H9 (cell line): ENCODE results near the gene CCDC91. TPM values are rescaled to one million over a fixed set of nuclear protein-coding genes. Genes with fewer than 3 reads are reported as not detected.

Experiments
- DNase-seq: peaks from one replicate; pipeline ENCODE4 v3.0.0-alpha.2; 2017
- H2AFZ ChIP-seq: one replicate; pipeline ENCODE4 v1.6.1; 2013; ENCODE audit warnings: mild to moderate bottlenecking, low read length, control low read depth, moderate library complexity
- H2AK5ac ChIP-seq: 2 replicates; pipeline ENCODE4 v1.6.1; 2013; ENCODE audit warnings: low read length, control low read depth, mixed read lengths; ENCODE audit not compliant: insufficient read length
- H2BK120ac ChIP-seq: one replicate; pipeline ENCODE4 v1.6.1; 2013; ENCODE audit warnings: low read depth, mild to moderate bottlenecking, low read length, control low read depth, inconsistent platforms; ENCODE audit not compliant: poor library complexity, severe bottlenecking
- H2BK12ac ChIP-seq: 2 replicates; pipeline ENCODE4 v1.6.1; 2013; ENCODE audit warnings: low read length, control low read depth, mixed read lengths, low read depth; ENCODE audit not compliant: insufficient read length
- H2BK15ac ChIP-seq: 2 replicates; pipeline ENCODE4 v1.6.1; 2013; ENCODE audit warnings: low read depth, low read length, control low read depth
- H2BK20ac ChIP-seq: one replicate; pipeline ENCODE4 v1.6.1; 2013; ENCODE audit warnings: low read depth, mild to moderate bottlenecking, low read length, control low read depth, inconsistent platforms; ENCODE audit not compliant: poor library complexity, severe bottlenecking
- H2BK5ac ChIP-seq: 2 replicates; pipeline ENCODE4 v1.6.1; 2013; ENCODE audit warnings: low read length, control low read depth, mixed read lengths; ENCODE audit not compliant: insufficient read length
- H3K14ac ChIP-seq: 2 replicates; pipeline ENCODE4 v1.6.1; 2013; ENCODE audit warnings: low read length, control low read depth; ENCODE audit not compliant: insufficient read depth
- H3K18ac ChIP-seq: 2 replicates; pipeline ENCODE4 v1.6.1; 2013; ENCODE audit warnings: low read depth, mild to moderate bottlenecking, mixed read lengths, low read length, control low read depth; ENCODE audit not compliant: insufficient read length
- H3K23ac ChIP-seq: 2 replicates; pipeline ENCODE4 v1.6.1; 2013; ENCODE audit warnings: low read length, control low read depth, mixed read lengths, low read depth; ENCODE audit not compliant: insufficient read length
- H3K23me2 ChIP-seq: 2 replicates; pipeline ENCODE4 v1.6.1; 2013; ENCODE audit warnings: low read depth, mild to moderate bottlenecking, mixed read lengths, low read length, control low read depth; ENCODE audit not compliant: insufficient read length, poor library complexity, severe bottlenecking
- H3K27ac ChIP-seq: 2 replicates; pipeline ENCODE4 v1.5.1; 2013; ENCODE audit warnings: low read length, control low read depth, mixed read lengths, low read depth; ENCODE audit not compliant: insufficient read length
- H3K27me3 ChIP-seq: 2 replicates; pipeline ENCODE4 v1.6.1; 2013; ENCODE audit warnings: low read length, control low read depth, inconsistent platforms; ENCODE audit not compliant: insufficient read depth
- H3K4ac ChIP-seq: 2 replicates; pipeline ENCODE4 v1.6.1; 2013; ENCODE audit warnings: low read depth, mild to moderate bottlenecking, control low read depth, inconsistent platforms, low read length, moderate library complexity
- H3K4me1 ChIP-seq: 2 replicates; pipeline ENCODE4 v1.6.1; 2013; ENCODE audit warnings: low read length, control low read depth, inconsistent platforms; ENCODE audit not compliant: insufficient read depth
- H3K4me2 ChIP-seq: 2 replicates; pipeline ENCODE4 v1.6.1; 2013; ENCODE audit warnings: low read length, control low read depth, mixed read lengths; ENCODE audit not compliant: insufficient read length, insufficient read depth
- H3K56ac ChIP-seq: 2 replicates; pipeline ENCODE4 v1.6.1; 2013; ENCODE audit warnings: low read depth, mild to moderate bottlenecking, mixed read lengths, low read length, control low read depth; ENCODE audit not compliant: insufficient read length
- H3K79me1 ChIP-seq: 2 replicates; pipeline ENCODE4 v1.6.1; 2013; ENCODE audit warnings: low read depth, mild to moderate bottlenecking, moderate library complexity, low read length, control low read depth, inconsistent platforms; ENCODE audit not compliant: insufficient read depth, poor library complexity, severe bottlenecking
- H3K79me2 ChIP-seq: 2 replicates; pipeline ENCODE4 v1.6.1; 2013; ENCODE audit warnings: low read length, control low read depth, inconsistent platforms; ENCODE audit not compliant: insufficient read depth
- H3K9ac ChIP-seq: 2 replicates; pipeline ENCODE4 v1.6.1; 2013; ENCODE audit warnings: low read length, control low read depth, mixed read lengths; ENCODE audit not compliant: insufficient read length; ENCODE audit errors: extremely low read depth
- H3K9me3 ChIP-seq: one replicate; pipeline ENCODE4 v1.6.1; 2013; ENCODE audit warnings: low read depth, low read length, inconsistent platforms; ENCODE audit not compliant: control insufficient read depth
- H3T11ph ChIP-seq: one replicate; pipeline ENCODE4 v1.6.1; 2013; ENCODE audit warnings: mild to moderate bottlenecking, low read length, control low read depth, inconsistent platforms
- H4K20me1 ChIP-seq: one replicate; pipeline ENCODE4 v1.6.1; 2013; ENCODE audit not compliant: control insufficient read depth, insufficient read length, insufficient read depth
- H4K5ac ChIP-seq: 2 replicates; pipeline ENCODE4 v1.6.1; 2013; ENCODE audit warnings: low read depth, mild to moderate bottlenecking, mixed read lengths, low read length, control low read depth; ENCODE audit not compliant: insufficient read length
- H4K8ac ChIP-seq: replicated peaks from 2 replicates; pipeline ENCODE4 v1.6.1; 2013; ENCODE audit warnings: low read length, control low read depth, mixed read lengths, low read depth; ENCODE audit not compliant: insufficient read length
- H4K91ac ChIP-seq: 2 replicates; pipeline ENCODE4 v1.6.1; 2013; ENCODE audit warnings: low read depth, mild to moderate bottlenecking, moderate library complexity, mixed read lengths, low read length, control low read depth; ENCODE audit not compliant: insufficient read length
- H3K27ac Mint-ChIP-seq, 3 experiments: 2 replicates in 2 of 3; 3 replicates in 1 of 3; pipeline ENCODE4 v1.8.0; 2020 to 2021; ENCODE audit warnings: mixed read lengths in 3 of 3, mild to moderate bottlenecking in 1 of 3, moderate library complexity in 1 of 3
- H3K27me3 Mint-ChIP-seq: 2 replicates; pipeline ENCODE4 v1.8.0; 2021; ENCODE audit warnings: low read depth, mild to moderate bottlenecking, moderate library complexity, mixed read lengths
- H3K36me3 Mint-ChIP-seq, 3 experiments: 2 replicates in 2 of 3; 3 replicates in 1 of 3; pipeline ENCODE4 v1.8.0; 2020 to 2021; ENCODE audit warnings: low read depth in 3 of 3, mixed read lengths in 3 of 3; ENCODE audit not compliant: insufficient read depth in 1 of 3
- H3K4me1 Mint-ChIP-seq, 2 experiments: 2 replicates each; pipeline ENCODE4 v1.8.0; 2020; ENCODE audit warnings: mixed read lengths in 2 of 2
- H3K4me3 Mint-ChIP-seq, 2 experiments: 2 replicates in 1 of 2; 3 replicates in 1 of 2; pipeline ENCODE4 v1.8.0; 2020 to 2021; ENCODE audit warnings: mild to moderate bottlenecking in 2 of 2, mixed read lengths in 2 of 2, moderate library complexity in 1 of 2
- H3K9me3 Mint-ChIP-seq, 2 experiments: 2 replicates in 1 of 2; 3 replicates in 1 of 2; pipeline ENCODE4 v1.8.0; 2020; ENCODE audit warnings: mild to moderate bottlenecking in 2 of 2, mixed read lengths in 2 of 2, moderate library complexity in 1 of 2
- whole genome bisulfite sequencing: extraction: QIAGEN DNeasy Blood & Tissue Kit; methylation state at CpG from one replicate; pipeline ENCODE4 v1.1.7; 2013; ENCODE audit warnings: missing lambda C conversion rate, low lambda C conversion rate, mixed read lengths; ENCODE audit not compliant: insufficient read length; ENCODE audit errors: extremely low coverage; 5-methylcytosine and 5-hydroxymethylcytosine counted together
- total RNA-seq: library from RNA; stranded (reverse); gene quantifications from 2 replicates; pipeline ENCODE4 v1.2.1, GENCODE V29; 2021
- TF ChIP-seq, protein P1 (sequence below): fragments of 200-600 bp; sonication (generic); conservative IDR thresholded peaks from 3 replicates; pipeline ENCODE4 v1.8.0; 2021; ENCODE audit warnings: antibody characterized with exemption, mild to moderate bottlenecking

Gene CCDC91
- total RNA-seq, 1 experiment from 2014 or later: 22.7 TPM

DNA sequence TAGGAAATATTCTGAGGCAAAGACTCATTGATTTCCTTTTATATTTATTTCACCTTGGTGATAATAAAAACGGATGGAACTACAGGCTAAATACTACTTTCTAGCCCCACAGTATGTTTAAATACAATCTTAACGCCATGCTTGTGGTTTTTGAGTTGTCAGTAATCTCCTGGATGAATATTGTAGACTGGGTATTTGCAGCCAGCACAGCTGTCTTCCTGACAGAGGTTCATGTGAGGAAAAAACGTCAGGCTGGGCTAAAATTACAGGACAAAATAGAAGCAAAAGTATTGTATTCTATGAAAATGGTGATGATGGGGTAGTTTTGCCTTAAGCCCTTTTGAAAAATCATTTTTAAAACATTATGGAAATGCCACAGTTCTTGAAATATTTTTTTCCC lies 140.9 kb downstream of the CCDC91 start:
- H3K56ac ChIP-seq: no peak overlapping the region
- no peak overlapping the region for H3K4me2 ChIP-seq
- no peaks in the 10 kb centered on the region for H3K23me2 ChIP-seq
- H3K27ac Mint-ChIP-seq: no peak overlapping the region
- no peaks in the 10 kb centered on the region for H3K4me1 Mint-ChIP-seq
- DNase-seq: no peak
- WGBS: no CpG with 5 or more reads among the region's 3 CpGs
- H2AFZ ChIP-seq: no peak overlapping the region
- H2BK120ac ChIP-seq: no peak overlapping the region
- H3K18ac ChIP-seq: no peak overlapping the region
- H3K4me3 Mint-ChIP-seq: no peak overlapping the region
- H2BK20ac ChIP-seq: no peak overlapping the region
- H3K9ac ChIP-seq: no peak overlapping the region
- H3K36me3 Mint-ChIP-seq: peaks cover 11 to 23% (median 16%) of the 10 kb centered on the region in 3 experiments
- no peak overlapping the region for H2BK5ac ChIP-seq
- TF ChIP-seq, protein P1, sequence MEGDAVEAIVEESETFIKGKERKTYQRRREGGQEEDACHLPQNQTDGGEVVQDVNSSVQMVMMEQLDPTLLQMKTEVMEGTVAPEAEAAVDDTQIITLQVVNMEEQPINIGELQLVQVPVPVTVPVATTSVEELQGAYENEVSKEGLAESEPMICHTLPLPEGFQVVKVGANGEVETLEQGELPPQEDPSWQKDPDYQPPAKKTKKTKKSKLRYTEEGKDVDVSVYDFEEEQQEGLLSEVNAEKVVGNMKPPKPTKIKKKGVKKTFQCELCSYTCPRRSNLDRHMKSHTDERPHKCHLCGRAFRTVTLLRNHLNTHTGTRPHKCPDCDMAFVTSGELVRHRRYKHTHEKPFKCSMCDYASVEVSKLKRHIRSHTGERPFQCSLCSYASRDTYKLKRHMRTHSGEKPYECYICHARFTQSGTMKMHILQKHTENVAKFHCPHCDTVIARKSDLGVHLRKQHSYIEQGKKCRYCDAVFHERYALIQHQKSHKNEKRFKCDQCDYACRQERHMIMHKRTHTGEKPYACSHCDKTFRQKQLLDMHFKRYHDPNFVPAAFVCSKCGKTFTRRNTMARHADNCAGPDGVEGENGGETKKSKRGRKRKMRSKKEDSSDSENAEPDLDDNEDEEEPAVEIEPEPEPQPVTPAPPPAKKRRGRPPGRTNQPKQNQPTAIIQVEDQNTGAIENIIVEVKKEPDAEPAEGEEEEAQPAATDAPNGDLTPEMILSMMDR: no peak
- no peak overlapping the region for H2AK5ac ChIP-seq
- no peak overlapping the region for H3K23ac ChIP-seq
- H4K20me1 ChIP-seq: no peaks in the 10 kb centered on the region
- H2BK15ac ChIP-seq: no peak overlapping the region
- no peak overlapping the region for H3K27ac ChIP-seq
- no peak overlapping the region for H4K8ac ChIP-seq
- no peak overlapping the region for H4K5ac ChIP-seq
- H3K79me2 ChIP-seq: no peaks in the 10 kb centered on the region
- no peaks in the 10 kb centered on the region for H3K27me3 ChIP-seq
- H3K4ac ChIP-seq: no peak overlapping the region
- peaks cover 10 to 14% of the 10 kb centered on the region in 2 experiments for H3K9me3 Mint-ChIP-seq
- H3K9me3 ChIP-seq: no peaks in the 10 kb centered on the region
- no peak overlapping the region for H3T11ph ChIP-seq
- no peaks in the 10 kb centered on the region for H3K4me1 ChIP-seq
- H3K14ac ChIP-seq: no peak overlapping the region
- no peaks in the 10 kb centered on the region for H3K27me3 Mint-ChIP-seq
- no peak overlapping the region for H2BK12ac ChIP-seq
- H4K91ac ChIP-seq: no peak overlapping the region
- no peaks in the 10 kb centered on the region for H3K79me1 ChIP-seq
